Measurements from ENCODE around the gene PRRT3.

GRCh38 chr3:9934993-9935392, 17.2 kb downstream of the PRRT3 start:
- no peak for TF ChIP-seq SP1 (IDR thresholded peaks at IDR 0.05)
- no peak for TF ChIP-seq SP1 (CRISPR knock-in tag; IDR thresholded peaks at IDR 0.05)
- no peak for TF ChIP-seq ZNF510 (CRISPR knock-in tag; IDR thresholded peaks at IDR 0.05; ENCODE audit: low read depth)
- no peak for TF ChIP-seq HMGXB3 (CRISPR knock-in tag; IDR thresholded peaks at IDR 0.05; ENCODE audit: borderline replicate concordance)
- no peak for TF ChIP-seq CBX1 (IDR thresholded peaks at IDR 0.05; ENCODE audit: low read depth)
- no peak for TF ChIP-seq POLR2A (IDR thresholded peaks at IDR 0.05; ENCODE audit: insufficient read depth in 1 of 2, low read depth in 2 of 2, low read length in 2 of 2)
- TF ChIP-seq GLI4 (CRISPR knock-in tag; IDR thresholded peaks at IDR 0.05; ENCODE audit: borderline replicate concordance), result no peak
- TF ChIP-seq CTCF (CRISPR knock-in tag; IDR thresholded peaks at IDR 0.05), result no peak

All from HepG2 (cell line).